B cell (primary cell): ENCODE results near the gene RUNDC1.

Experiments used
- EZH2 ChIP-seq: IDR thresholded peaks from 2 replicates; pipeline ENCODE4 v1.6.1; 2012; ENCODE audit warnings: borderline replicate concordance, low read depth, mild to moderate bottlenecking, moderate library complexity, low read length; ENCODE audit not compliant: insufficient read depth, poor library complexity, severe bottlenecking
- TF ChIP-seq, protein P1 (sequence below): fragments of 200-600 bp; IDR thresholded peaks from one replicate; pipeline ENCODE4 v1.8.0; 2022; ENCODE audit warnings: antibody characterized with exemption, mild to moderate bottlenecking

DNA sequence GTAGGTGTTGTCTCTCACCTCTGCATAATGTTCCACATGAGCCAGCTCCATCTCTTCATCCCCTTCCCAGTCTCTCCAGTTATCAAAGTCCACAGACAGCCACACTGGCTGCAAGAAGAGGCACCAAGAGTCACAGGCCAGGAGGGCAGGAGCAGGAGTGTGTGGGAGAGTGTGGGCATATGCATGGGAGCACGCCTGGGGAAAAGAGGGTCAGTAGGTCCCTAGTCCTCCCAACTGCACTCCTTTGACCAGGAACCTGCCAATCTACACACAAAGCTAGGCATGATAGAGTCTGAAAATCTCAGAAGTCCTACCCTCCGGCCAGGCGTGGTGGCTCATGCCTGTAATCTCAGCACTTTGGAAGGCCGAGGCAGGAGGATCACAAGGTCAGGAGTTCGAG, 8.8 kb upstream of the RUNDC1 start:
- TF ChIP-seq, protein P1, sequence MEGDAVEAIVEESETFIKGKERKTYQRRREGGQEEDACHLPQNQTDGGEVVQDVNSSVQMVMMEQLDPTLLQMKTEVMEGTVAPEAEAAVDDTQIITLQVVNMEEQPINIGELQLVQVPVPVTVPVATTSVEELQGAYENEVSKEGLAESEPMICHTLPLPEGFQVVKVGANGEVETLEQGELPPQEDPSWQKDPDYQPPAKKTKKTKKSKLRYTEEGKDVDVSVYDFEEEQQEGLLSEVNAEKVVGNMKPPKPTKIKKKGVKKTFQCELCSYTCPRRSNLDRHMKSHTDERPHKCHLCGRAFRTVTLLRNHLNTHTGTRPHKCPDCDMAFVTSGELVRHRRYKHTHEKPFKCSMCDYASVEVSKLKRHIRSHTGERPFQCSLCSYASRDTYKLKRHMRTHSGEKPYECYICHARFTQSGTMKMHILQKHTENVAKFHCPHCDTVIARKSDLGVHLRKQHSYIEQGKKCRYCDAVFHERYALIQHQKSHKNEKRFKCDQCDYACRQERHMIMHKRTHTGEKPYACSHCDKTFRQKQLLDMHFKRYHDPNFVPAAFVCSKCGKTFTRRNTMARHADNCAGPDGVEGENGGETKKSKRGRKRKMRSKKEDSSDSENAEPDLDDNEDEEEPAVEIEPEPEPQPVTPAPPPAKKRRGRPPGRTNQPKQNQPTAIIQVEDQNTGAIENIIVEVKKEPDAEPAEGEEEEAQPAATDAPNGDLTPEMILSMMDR = no peak
- TF ChIP-seq EZH2 = no peak
